GM19372 (cell line): ENCODE results near the gene RIPOR3.
"Not testable (repeated sequence)": the region's sequence is repeated elsewhere in the genome, so short reads cannot be mapped to it uniquely, and the experiment has no call there.

Experiments used
- ATAC-seq: cut with Tn5 transposase; IDR thresholded peaks from one replicate; pipeline ENCODE4 v1.9.1; 2021; ENCODE audit warnings: mild to moderate bottlenecking, low read depth, moderate library complexity; ENCODE audit not compliant: unreplicated experiment

RIPOR3 gene

GRCh38 chr20:50610212-50610718, 81.1 kb downstream of the RIPOR3 start:
- ATAC-seq: no peak

GRCh38 chr20:50609438-50609989, 81.8 kb downstream of the RIPOR3 start:
- no peak for ATAC-seq

GRCh38 chr20:50608750-50609104, 82.6 kb downstream of the RIPOR3 start:
- ATAC-seq: no peak

GRCh38 chr20:50607850-50608749, 83.2 kb downstream of the RIPOR3 start:
- ATAC-seq: no peak

- no peak for ATAC-seq
Measured at GRCh38 chr20:50607436-50607835, 83.9 kb downstream of the RIPOR3 start.

GRCh38 chr20:50605136-50605535, 86.2 kb downstream of the RIPOR3 start:
- ATAC-seq: no peak

- no peak for ATAC-seq
Measured at GRCh38 chr20:50604451-50604850, 86.9 kb downstream of the RIPOR3 start.

- no peak for ATAC-seq
Measured at GRCh38 chr20:50602432-50603088, 88.8 kb downstream of the RIPOR3 start.

GRCh38 chr20:50601511-50602431, 89.6 kb downstream of the RIPOR3 start:
- ATAC-seq: no peak

- no peak for ATAC-seq
Measured at GRCh38 chr20:50600281-50600895, 91.0 kb downstream of the RIPOR3 start.

GRCh38 chr20:50598768-50599167, 92.6 kb downstream of the RIPOR3 start:
- not testable (repeated sequence) for ATAC-seq

GRCh38 chr20:50598074-50598473, 93.3 kb downstream of the RIPOR3 start:
- no peak for ATAC-seq

- ATAC-seq: no peak
Measured at GRCh38 chr20:50597406-50597969, 93.9 kb downstream of the RIPOR3 start.

- ATAC-seq: no peak
Measured at GRCh38 chr20:50596694-50597021, 94.7 kb downstream of the RIPOR3 start.

- ATAC-seq: no peak
Measured at GRCh38 chr20:50595988-50596693, 95.2 kb downstream of the RIPOR3 start.

- ATAC-seq: no peak
Measured at GRCh38 chr20:50595433-50595895, 95.9 kb downstream of the RIPOR3 start.

- no peak for ATAC-seq
Measured at GRCh38 chr20:50594591-50595432, 96.5 kb downstream of the RIPOR3 start.

- ATAC-seq: no peak
Measured at GRCh38 chr20:50594231-50594590, 97.1 kb downstream of the RIPOR3 start.
